IPS-NIHi7 (cell line): ENCODE results near the gene TSHZ3.

ENCODE experiments used
- DNase-seq: peaks from one replicate; pipeline ENCODE4 v3.0.0; 2012; ENCODE audit warnings: mixed read lengths; ENCODE audit errors: extremely low spot score

The TSHZ3 gene

GRCh38 chr19:31349160-31349881 lies at the start of gene TSHZ3:
Gene TSHZ3, minus strand, starts transcription at chr19:31349436. Its CDS starts 217 bp downstream, at chr19:31349219.
- DNase-seq, result peak; percentile 53

- no peak for DNase-seq
Measured at GRCh38 chr19:31397308-31397707, 48.1 kb upstream of the TSHZ3 start.

DNA sequence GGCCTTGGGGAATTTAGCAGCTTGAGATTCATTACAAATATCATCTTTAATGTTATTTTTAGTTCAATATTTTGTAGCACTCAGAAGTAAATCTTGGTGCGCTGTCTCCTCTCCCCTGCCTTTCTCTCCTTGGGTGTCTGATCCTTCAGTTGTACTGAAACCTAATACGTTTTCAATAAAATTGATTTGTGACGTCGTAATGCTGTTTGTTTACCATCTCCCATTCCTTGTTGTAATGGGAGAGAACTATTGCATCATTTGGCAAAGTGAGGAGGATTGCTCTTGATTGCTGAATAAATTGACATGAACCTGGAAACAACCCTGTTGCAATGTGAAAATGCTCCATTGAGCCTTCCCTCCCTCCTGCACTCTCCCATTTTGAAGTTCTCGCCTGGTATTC lies 43.2 kb upstream of the TSHZ3 start:
- DNase-seq, result no peak

GRCh38 chr19:31391518-31391917 lies 42.3 kb upstream of the TSHZ3 start:
- no peak for DNase-seq

GRCh38 chr19:31390711-31391110 lies 41.5 kb upstream of the TSHZ3 start:
- no peak for DNase-seq

GRCh38 chr19:31389874-31390273 lies 40.6 kb upstream of the TSHZ3 start:
- no peak for DNase-seq

GRCh38 chr19:31387717-31388301 lies 38.6 kb upstream of the TSHZ3 start:
- no peak for DNase-seq

GRCh38 chr19:31386806-31387205 lies 37.6 kb upstream of the TSHZ3 start:
- no peak for DNase-seq

DNA sequence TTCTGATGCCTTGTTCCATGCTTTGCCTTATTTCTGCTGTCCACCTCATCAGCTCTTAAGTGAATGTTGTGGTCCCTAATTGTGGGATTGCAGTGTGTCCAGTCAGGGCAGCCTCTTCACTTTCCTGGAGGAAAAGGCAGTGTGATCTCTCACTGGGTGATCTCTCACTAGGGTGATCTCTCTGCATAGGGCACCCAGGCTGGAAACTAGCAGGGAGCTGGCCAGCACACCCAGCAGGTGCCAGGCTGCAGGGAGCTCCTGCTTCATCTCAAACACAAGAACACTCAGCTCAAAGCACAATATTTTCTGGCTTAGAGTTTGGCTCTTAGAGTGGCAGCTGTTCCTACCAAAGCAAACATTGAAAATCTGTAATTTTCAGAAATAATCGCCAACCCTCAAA lies 36.5 kb upstream of the TSHZ3 start:
- no peak for DNase-seq

GRCh38 chr19:31383553-31383952 lies 34.3 kb upstream of the TSHZ3 start:
- DNase-seq, result no peak

DNA sequence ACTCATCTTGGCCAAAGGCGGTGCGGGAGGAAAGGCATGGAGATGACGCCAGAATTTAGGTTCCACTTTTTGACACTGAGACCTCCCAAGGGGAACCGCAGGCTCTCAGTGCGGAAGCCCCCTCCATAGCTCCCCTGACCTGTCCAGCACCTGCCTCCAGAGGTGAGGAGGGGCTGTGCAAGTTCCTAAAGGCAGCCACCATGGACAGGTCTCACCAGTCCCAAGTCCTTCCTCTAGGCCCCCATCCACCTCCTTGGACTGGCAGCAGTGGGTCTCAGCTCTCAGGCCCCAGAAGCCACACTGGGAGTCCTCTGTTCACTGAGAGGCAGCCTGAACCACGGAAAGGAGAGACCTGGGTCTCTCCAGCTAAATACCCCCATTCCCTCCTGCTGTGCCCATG lies 31.6 kb upstream of the TSHZ3 start:
- DNase-seq, result peak; percentile 29

DNA sequence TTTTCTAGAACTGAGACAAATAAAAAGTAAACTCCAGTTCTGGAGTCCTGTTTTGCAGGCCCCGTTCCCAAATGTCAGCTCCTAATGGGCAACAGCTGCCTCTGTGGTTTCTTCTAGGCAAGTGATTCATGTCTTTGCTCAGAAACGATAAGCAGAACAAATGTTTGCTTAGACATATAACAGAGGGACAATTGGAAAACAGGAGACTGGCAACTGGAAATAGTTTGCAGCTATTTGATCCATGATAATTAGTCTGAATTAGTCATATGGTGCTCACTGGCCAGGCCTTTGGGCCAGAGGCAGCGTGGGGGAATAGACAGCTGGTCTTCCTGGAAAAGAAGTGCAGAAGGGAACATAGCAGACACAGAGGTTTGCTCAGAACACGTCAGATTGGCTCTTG lies 29.2 kb upstream of the TSHZ3 start:
- no peak for DNase-seq

GRCh38 chr19:31377736-31378135 lies 28.5 kb upstream of the TSHZ3 start:
- DNase-seq, result no peak

- DNase-seq, result no peak
Measured at GRCh38 chr19:31372246-31372781, 23.1 kb upstream of the TSHZ3 start.

DNA sequence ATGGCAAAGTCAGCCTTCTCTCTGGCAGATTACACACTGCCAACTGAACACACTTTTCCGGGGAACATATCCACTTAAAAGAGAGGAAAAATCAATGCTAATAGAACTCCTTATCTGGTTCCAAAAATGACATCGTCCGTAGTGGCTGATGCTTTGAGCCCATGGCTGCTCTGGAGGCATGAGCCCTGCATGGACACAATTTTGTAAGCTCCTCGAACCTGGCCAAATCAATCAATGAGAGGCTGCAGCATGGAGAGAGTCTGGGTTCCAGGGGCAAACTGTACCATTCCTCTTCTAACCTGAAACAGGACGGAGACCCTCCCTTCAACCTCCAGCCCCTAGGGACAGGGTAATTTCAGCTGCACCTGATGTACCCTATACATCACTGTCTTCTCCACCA lies 21.0 kb upstream of the TSHZ3 start:
- DNase-seq, result no peak

- DNase-seq, result no peak
Measured at GRCh38 chr19:31364963-31365362, 15.7 kb upstream of the TSHZ3 start.

- no peak for DNase-seq
Measured at GRCh38 chr19:31361728-31362127, 12.5 kb upstream of the TSHZ3 start.

DNA sequence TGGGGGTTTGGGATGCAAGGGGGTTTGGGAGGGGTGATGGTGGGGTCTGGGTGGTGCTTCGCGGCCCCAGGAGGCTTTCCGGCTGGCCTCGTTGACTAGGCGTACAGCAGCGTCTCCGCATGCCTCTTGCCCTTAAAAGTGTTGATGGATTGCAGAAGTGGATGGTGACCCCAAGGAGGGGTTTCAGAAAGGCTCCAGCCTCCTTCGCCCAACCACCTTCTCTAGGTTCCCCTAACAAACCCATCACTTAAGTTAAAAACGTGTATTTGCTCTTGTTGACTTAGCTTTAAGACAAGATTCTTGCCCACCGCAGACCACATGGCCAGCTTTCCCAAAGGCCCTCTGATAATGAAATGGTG lies 8.1 kb upstream of the TSHZ3 start:
- DNase-seq, result no peak

GRCh38 chr19:31356587-31357314 lies 7.5 kb upstream of the TSHZ3 start:
- peak; percentile 88 for DNase-seq

- peak; percentile 43 for DNase-seq
Measured at GRCh38 chr19:31355665-31356289, 6.5 kb upstream of the TSHZ3 start.

GRCh38 chr19:31354799-31355664 lies 5.8 kb upstream of the TSHZ3 start:
- peak; percentile 69 for DNase-seq
